ENCODE data around the gene RASAL1. TPM values are rescaled to one million over a fixed set of nuclear protein-coding genes. Genes with fewer than 3 reads are reported as not detected.

The RASAL1 gene
- total and polyA plus RNA-seq, 8 donors = 0.79 to 12.1 (median 2.6) TPM

- no peaks in the 10 kb centered on the region for H3K4me1 ChIP-seq
- no peak for TF ChIP-seq CTCF (IDR thresholded peaks at IDR 0.05)
- H3K27ac ChIP-seq = no peak overlapping the region
- DNase-seq (no peak), FAIRE-seq (no peak), ATAC-seq (no peak)
- H3K4me3 ChIP-seq = no peak overlapping the region
- 95 to 98% methylated on average over 13 of the region's 13 CpGs for WGBS, 2 donors
- intact Hi-C loops (cut with DNase I) = loop anchor here in 1 of 3 donors (10.0 kb wide), 1 partner anchor 59 kb away; no protein-coding TSS in a partner anchor
- no peaks in the 10 kb centered on the region for H3K27me3 ChIP-seq
- H3K9me3 ChIP-seq = no peaks in the 10 kb centered on the region
- peaks cover 0 to 84% (median 21%) of the 10 kb centered on the region in 3 donors for H3K36me3 ChIP-seq
These were observed 28.5 kb upstream of the RASAL1 start for GRCh38 chr12:113164014-113164413.

- Histone ChIP-seq H3K4me3 (no peak overlapping the region), H3K27ac (no peak overlapping the region), H3K27me3 (no peaks in the 10 kb centered on the region), H3K36me3 (peaks cover 0 to 81% (median 26%) of the 10 kb centered on the region in 3 donors), H3K4me1 (no peaks in the 10 kb centered on the region), H3K9me3 (no peaks in the 10 kb centered on the region)
- ATAC-seq (no peak), DNase-seq (no peak), FAIRE-seq (no peak)
- WGBS, 2 donors = 94 to 99% methylated on average over 12 of the region's 12 CpGs
- intact Hi-C loops (cut with DNase I) = loop anchor here in 1 of 3 donors (10.0 kb wide), 1 partner anchor 58 kb away; no protein-coding TSS in a partner anchor
- TF ChIP-seq CTCF (IDR thresholded peaks at IDR 0.05) = no peak
These were observed 27.4 kb upstream of the RASAL1 start for GRCh38 chr12:113163030-113163360.

- DNase-seq (peak in 5 of 6 donors; percentile 47 to 86 (median 74)), FAIRE-seq (no peak), ATAC-seq (peak; percentile 79 to 90 (median 85))
- 81% methylated on average over 25 of the region's 25 CpGs for WGBS, 2 donors
- no peak overlapping the region for H3K27ac ChIP-seq
- H3K27me3 ChIP-seq = no peaks in the 10 kb centered on the region
- no peaks in the 10 kb centered on the region for H3K9me3 ChIP-seq
- no peak overlapping the region for H3K4me3 ChIP-seq
- H3K4me1 ChIP-seq = no peaks in the 10 kb centered on the region
- peaks cover 0 to 75% (median 26%) of the 10 kb centered on the region in 3 donors for H3K36me3 ChIP-seq
- intact Hi-C loops (cut with DNase I) = loop anchor here in 1 of 3 donors (10.0 kb wide), 1 partner anchor 58 kb away; no protein-coding TSS in a partner anchor
- no peak for TF ChIP-seq CTCF (IDR thresholded peaks at IDR 0.05)
These were observed 26.8 kb upstream of the RASAL1 start for GRCh38 chr12:113162102-113163029.

GRCh38 chr12:113161415-113162016 lies 26.0 kb upstream of the RASAL1 start:
- ATAC-seq = no peak
- no peak for TF ChIP-seq CTCF (IDR thresholded peaks at IDR 0.05)

More at GRCh38 chr12:113161415-113162016, 26.0 kb upstream of the RASAL1 start:
- no peak for FAIRE-seq
- H3K27me3 ChIP-seq = no peaks in the 10 kb centered on the region
- no peak for DNase-seq
- peaks cover 0 to 66% (median 26%) of the 10 kb centered on the region in 3 donors for H3K36me3 ChIP-seq
- no peaks in the 10 kb centered on the region for H3K4me1 ChIP-seq
- intact Hi-C loops (cut with DNase I) = loop anchor here in 1 of 3 donors (10.0 kb wide), 1 partner anchor 57 kb away; no protein-coding TSS in a partner anchor
- H3K9me3 ChIP-seq = no peaks in the 10 kb centered on the region
- H3K4me3 ChIP-seq = no peak overlapping the region
- WGBS, 2 donors = 86 to 87% methylated on average over 23 to 26 of the region's 26 CpGs
- no peak overlapping the region for H3K27ac ChIP-seq

Data from pancreas (tissue), 10 donors.